HG03442 (cell line): Measurements from ENCODE around the gene CTSZ.
"Not testable (repeated sequence)": the region's sequence is repeated elsewhere in the genome, so short reads cannot be mapped to it uniquely, and the experiment has no call there.

Experiments used
- ATAC-seq: cut with Tn5 transposase; IDR thresholded peaks from one replicate; pipeline ENCODE4 v1.9.1; 2021; ENCODE audit warnings: mild to moderate bottlenecking, moderate library complexity; ENCODE audit not compliant: unreplicated experiment

The CTSZ gene

DNA sequence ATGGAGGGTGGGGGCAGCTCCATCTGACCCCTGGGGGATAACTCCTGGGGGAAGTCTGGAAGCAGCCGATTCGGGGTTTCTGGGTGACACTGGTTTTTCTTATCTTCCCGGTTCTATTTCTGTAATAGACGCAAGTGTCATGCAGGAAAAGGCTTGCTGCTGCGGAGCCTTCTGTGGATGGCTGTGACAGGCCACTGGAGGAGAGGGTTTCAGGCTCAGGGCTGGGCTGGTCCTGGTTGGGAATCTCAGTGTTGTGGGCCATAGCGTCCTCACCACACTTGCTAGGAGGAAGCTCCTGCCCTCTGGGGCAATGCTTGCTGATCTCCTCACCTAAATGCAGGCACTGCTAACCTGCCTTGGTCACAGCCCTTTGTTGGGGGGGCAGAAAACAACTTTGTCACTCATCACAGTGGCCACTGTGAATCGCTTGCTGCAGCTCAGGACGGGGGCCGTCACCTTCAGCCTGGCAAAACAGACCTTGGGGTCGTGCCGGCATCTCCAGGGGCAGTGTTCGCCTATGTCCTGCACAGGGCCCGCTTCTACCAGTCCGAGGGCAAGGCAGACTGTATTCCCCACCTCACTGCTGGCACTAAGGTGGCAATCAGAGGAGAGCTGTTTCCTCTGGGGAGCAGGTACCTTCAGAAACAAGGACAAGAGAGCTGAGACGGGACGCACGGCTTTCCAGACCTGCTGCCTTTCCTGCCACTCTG is 7.8 kb upstream of the CTSZ start:
- no peak for ATAC-seq

DNA sequence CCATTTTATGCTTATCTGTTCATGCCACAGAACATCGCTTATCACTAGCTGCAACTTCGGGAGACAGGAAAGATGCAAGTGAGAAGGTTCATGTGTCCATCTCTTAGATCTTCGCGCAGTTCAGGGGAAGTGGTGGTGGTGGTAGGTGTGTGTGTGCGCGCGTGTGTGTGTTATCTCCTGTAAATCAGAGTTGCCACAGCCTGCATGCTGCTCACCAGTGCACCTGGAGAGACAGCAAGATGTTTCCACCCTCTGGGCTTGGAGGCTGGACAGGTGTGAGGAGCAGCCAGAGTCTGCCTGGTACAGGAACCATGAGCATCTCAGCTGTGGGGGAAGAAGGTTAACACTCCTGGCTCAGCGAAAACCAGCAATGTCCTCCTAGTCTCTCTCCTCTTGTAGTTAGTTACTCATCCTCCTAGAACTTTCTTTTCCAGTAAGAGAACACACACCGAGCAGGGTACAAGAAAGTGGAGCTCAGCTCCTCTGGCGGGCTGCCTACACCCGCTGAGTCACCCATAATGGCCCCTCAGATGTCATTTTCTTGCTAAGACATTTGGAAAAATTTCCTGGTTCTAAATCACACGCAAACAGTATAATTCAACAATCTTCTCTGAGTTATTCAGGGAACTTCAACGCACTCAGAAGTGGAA is 7.0 kb upstream of the CTSZ start:
- no peak for ATAC-seq

DNA sequence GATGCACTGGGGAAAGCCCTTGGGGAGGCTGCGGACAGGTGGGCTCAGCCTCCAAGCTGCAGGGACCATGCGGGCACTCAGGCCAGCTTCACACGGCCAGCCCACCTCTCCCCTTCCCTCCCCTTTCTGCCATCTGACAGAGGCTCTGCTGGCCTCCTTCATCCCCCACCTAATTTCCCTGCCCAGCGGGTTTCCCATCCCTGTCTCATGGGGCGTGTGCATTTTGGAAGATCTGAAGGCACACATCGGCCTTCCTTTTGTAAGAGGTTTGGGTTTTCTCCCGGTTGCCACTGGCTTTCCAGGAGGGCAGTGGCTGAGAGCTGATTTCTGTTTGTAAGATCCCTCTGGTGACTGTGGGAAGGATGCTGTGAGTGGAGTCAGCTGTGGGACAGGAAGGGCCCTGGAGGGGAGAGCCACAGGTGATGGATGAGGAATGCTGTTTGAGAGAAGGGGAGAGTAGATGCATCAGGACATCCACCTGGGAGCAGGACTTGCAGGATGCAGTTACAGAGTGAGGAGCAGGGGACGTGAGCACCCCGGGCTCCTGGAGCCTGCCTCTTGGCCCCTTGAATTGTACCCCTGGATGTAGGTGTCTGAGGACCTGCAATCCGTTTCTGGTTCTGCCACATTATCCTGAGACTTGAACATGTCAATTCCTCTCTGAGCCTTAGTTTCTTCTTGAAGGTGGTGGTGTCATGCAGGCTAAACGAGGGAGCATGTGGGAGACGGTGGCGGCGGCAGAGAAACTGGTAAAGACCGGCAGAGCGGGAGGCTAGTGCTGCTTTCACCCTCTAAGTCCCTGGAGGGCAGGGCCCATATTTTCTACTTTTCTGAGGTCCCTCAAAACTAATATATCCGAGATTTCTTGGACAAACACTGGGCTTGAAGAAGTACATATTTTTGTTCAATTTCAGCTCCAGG is 6.2 kb upstream of the CTSZ start:
- no peak for ATAC-seq

DNA sequence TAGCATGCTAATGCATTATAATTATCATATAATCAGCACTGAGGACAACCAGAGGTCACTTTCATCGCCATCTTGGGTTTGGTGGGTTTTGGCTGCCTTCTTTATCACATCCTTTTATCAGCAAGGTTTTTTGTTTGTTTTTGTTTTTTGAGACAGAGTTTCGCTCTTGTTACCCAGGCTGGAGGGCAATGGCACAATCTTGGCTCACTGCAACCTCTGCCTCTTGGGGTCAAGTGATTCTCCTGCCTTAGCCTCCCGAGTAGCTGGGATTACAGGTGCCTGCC is 4.8 kb upstream of the CTSZ start:
- not testable (repeated sequence) for ATAC-seq

DNA sequence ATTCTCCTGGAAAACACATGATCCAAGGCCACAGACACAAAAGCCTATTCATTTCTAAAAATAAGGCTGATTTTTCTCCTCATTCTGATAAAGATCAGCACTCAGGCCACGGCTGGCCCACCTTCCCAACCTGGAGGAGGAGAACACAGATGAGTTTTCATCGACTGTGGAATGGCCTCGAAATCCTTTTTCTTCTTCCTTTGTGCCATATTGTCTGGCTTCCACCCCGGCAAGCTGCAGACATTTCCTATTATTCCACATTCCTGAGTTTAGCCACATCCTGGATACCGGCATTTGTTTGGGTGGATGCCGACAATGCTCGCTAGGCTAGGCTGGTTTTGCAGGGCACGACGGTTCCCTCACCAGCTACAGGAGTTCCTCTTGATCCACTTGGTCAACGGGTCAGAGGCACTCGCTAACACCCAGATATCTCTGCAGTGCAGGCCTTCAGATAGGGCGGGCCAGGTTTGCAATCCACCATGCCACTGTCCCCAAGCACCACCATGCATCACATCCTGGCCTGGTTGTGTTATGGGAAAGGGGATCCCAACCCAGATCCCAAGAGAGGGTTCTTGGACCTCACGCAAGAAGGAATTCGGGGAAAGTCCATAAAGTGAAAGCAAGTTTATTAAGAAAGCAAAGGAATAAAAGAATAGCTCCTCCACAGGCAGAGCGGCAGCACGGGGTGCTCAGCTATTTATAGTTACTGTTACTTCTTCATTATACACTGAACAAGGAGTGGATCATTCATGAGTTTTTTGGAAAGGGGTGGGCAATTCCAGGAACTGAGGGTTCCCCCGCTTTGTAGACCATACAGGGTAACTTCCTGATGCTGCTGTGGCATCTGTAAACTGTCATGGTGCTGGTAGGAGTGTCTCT is 4.2 kb upstream of the CTSZ start:
- no peak for ATAC-seq

DNA sequence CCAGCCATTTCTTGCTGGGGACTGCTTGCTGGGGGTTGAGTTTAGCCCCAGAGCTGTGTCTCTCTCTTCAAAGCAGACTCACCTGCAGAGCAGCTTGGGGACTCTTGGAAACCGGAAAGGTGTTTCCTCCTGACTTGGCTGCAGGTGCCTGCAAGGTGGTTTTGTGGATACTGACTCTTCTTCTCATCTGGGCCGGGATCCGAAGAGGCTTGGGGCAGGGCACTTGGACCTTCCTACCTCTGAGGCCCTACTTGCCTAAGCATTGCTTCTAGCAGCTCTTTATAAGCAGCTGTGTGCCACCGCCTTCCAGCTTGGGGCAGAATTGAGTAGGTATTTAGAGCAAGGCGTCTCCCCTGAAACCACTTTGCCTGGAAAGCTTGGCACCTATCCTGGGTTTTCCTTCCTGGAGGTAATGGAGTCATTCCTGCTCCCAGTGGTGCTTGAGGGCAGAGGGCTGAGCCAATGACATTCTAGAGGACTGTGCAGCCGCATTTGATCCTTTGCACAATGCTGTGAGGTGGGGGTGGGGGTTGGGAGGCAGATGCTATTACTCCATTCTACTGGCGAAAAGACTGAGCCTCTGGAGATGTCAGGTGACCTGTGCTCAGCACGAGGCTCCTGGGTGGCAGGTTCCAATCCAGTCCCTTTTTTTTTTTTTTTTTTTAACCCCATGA is 3.4 kb upstream of the CTSZ start:
- ATAC-seq: no peak

DNA sequence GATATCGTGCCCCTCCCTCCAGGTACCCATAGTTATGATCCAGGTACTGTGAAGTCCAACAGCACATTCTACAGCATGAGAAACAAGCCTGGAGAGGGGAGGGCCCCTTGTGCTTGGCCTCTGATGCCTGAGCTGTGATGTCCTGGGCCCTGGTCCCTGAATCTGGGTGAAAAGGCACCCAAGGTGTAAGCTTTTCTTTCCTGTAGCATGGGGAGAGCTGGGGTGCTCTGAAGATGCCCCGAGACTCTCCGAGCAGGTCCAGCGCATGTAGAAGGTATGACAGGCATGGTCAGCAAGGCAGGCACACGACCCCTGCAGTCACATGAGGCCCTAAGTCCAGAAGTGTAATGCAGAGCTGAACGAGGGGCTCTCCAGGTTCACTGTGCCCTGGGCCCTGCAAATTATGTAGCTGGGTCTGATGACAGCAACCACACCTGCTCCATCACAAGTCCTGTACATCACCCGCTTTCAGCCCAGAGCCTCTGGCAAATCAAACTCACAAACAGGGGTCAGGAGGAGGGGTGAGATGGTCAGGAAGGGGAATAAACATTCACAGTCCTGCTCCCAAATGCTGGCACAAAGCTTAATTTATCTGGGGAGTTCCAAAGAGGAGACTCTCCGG is 1.8 kb upstream of the CTSZ start:
- ATAC-seq: no peak

DNA sequence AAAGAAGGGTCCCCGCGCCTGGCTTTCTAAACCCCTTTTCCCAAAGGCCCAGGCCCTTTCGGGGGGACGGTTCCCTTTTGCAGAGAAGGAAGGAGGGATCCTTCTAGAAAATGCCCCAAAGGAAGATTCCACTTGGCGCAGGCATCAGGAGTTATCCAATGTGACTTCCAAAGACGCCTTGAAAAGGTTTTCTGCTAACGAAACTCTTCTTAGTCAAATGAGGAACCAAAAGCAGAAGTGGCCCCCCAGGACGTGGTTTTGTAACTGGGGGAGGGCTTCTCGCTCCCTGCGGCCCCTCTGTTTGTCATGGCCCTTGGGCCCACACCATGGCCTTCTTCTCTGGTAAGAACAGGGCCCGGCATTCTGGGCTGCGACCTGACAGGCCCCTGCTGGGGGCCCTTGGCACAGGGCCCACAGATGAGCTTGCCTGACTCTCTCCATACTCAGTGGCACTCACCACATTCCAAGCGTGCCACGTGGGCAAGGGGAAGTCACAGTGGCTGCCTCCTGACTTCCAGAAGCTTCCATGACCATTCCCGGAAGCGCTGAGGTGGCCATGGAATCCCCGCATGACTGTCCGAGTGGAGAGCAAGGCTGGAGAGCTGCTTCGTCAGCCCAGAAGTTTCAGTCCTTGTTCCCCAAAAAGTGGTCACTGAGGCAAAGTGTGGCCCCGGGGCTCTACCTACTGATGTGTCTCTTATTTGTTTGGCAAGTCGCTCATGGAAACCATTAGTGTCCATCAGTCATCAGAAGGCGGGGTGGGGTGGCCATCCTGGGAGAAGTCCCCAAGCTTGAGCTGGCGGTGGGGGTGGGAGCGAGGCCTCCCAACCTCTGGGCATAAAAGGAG is 834 bp upstream of the CTSZ start:
- peak; percentile 28 for ATAC-seq

DNA sequence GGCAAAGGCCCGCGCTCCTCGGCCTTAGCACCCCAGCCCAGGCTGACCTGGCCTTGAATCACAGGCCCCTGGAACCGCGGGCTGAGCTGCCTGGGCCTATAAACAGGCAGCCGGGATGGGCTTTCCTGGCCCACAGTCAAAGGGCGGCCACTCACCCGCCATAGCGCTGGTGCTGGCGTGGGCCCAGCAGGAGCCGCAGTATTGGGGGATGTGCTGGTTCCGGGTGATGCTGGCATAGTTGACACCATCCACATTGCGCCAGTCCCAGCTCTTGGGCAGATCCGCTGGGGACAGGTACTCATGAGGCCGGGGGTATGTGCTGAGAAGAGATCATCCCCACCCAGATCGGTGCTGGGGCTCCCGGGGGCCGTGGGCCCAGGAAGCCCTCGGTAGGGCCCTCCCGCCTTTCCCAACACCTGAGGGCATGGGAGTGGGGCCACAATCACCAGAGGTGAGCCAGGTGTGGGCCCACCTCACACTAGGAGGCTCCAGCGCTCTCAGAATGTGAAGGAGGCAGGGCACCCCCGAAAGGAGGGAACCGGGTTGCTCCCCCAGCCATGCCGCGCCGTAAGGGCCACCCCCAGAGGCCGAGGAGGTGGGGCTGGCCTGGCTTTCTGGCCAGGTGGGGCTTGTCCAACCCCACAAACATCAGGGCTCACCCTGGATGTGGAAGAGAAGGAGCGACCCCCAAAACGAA is 739 bp downstream of the CTSZ start:
- no peak for ATAC-seq

DNA sequence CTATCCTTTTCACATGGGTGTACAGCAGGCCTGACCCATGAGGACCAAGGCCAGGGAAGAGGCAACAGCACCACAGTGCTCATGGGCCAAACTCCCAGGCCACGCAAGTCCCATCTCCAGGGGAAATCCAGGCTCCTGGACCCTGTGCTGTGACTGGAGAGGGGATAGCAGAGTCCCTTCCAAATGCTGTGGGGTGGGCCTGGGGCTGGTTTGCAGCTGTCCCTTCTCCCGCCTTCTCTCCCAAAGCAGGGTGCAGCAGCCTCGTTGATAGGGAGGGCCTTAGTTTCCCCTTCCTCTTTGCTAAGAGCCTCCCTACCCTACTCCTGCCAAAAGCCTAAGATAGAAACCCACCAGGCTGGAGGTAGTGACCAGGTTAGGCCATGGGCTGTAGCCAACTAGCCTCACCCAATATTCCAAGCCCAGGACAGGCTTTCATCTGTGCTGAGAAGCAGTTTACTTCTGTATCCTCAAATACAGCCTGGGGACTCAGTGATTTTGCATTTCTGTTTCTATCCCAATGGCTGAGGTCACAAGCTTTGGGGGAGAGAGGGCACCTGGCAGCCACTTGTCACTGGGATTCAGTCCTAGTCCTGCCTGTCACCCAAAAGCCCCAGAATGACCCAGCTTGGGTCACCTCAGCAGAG is 1.4 kb downstream of the CTSZ start:
- ATAC-seq: no peak

DNA sequence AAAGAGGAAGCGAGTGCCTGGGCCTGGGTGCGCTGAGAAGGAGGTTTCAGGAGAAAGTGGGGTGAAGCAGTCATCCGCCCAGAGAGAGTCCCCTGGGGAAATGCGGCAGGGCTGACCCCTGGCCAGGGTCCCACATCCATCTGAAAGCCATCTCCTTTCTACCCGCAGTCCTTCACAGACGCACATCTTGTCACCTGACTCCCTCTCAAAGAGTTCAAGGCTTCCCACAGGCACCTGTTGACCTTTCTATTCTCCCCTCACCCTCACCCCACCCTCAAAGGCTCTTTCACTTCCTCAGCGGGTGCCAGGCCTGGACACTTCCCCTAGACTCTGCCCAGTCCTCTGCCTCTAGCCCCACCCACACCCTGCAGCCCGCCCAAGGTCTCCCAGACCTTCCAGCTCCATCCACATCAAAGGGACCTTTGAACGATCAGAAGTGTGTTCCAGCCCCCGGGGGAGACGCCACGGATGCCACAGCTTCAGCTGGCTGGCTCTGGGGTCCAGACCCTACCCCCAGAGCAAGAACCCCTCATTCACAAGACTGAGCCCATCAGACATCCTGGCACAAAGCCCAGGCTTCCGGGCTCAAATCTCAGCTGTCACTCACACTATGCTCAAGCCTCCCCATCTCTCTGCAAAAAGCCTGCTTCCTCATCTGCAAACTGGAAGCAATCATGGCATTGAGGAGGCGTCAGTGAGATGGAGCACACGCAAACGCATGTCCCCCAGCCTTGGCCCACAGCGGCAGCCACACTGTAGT is 2.1 kb downstream of the CTSZ start:
- peak; percentile 52 for ATAC-seq

DNA sequence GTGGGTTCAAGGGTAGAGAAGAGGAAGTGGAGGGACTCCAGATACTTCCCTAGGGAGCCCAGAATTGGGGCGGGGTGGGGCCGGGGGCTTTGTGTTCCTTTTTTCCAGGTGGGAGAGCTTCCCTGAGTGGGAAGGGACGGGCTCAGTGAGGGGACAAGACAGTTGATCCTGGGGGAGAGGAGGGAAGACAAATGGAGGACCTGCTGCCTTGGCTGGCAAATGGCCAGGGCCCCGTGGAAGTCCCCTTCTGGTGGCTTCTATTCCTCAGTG is 2.6 kb downstream of the CTSZ start:
- no peak for ATAC-seq

DNA sequence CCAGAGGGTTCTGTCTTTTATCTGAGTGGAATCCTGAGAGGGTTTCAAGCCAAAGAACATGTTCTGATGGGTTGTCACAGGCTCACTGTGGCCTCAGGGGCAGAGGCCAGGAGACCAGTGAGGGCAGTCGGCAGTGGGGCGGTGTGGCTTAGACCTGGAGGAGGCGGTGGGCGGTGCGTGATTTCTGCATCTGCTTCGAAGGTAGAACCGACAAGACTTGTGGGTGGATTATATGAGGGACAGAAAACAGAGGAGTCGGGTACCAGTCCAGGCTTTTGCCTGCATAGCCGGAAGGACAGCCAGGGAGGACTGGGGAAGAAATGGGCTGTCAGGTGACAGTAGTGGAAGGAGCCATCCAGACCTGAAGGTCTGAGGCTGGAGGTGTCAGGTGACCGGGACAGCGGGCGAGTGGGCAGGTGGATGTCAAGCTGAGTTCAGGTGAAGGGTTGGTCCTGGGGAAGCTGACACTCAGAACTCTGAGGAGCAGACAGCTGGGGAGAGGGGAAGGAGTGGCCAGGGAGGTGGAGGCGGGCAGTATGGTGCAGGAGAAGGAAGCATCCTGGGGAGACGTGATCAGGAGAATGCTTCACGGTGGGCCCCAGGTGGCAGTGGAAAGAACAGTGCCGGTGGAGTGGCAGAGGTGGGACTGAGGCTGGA is 3.1 kb downstream of the CTSZ start:
- no peak for ATAC-seq

DNA sequence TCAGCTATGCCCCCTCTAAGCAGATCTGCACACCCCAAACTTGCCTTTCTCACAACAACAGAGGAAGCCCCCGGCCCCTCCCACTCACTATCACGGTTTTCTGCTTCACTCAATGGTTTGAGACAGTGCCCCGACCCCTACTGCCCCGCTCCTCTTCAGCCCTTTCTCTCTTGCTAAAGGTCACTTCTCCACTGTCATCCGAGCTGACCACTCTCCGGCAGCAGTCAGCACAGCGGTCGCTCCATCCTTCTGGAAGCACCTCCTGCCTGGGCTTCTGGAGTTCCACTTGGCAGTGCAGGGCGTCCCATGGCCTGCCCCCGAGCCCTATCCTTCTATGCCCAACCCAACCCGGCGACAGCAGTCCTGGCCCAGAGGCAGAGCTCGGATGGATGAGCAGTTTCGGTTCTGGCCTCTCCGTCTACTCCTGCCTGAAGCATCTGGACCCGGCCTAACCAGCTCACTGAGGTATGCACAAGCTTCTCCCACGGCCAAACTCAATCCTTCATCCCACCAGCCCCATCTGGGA is 4.1 kb downstream of the CTSZ start:
- ATAC-seq: no peak

DNA sequence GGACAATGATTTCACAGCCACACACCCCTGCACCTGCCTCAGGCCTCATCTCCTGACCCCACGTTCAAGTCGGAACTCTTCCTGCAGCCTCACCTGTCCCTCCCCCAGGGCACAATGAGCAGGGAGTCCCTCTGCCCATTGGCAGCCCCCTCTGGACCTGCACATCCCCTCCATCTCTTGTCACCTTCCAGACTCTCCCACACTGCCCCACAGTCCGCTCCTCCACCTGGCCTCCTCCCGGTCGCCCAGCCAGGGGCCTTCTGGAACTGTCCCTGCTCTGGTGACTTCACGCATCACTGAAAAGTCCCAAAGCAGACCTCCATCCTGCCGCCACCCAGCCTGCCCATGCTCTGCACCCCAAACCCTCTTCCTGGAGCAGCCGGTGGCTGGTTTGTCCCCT is 4.7 kb downstream of the CTSZ start:
- ATAC-seq: no peak

DNA sequence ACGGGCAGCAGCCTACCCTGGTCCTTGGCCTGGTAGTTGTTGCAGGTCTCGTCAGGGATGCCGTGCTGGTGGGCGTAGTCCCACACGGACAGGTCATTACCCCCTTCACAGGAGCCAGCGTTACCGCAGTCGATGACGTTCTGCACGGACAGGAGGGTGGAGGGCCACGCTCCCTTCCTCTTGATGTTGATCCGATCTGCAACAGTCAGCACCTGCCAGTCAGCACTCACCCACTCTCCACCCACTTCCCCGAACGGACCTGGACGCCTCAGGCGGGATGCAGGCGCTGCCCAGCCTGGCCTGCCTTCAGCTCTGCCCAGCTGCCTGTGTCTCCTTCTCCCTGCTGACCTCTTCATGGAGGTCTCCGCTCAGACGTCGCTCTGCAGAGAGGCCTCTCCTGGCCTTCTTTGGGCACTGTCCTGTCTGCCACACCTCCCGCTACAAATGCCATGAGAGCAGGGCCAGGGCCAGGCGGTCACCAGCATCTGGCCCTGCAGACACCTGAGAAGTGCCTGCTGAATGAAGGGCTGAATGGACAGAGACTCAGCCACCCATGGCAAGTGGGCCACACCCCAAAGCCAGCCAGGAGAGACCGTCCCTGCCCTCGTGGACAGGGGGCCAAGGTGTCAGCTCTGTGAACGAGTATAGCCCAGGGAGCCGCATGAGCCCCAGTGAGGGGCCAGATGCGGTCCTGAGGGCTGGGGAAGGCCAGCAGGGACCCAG is 5.4 kb downstream of the CTSZ start:
- no peak for ATAC-seq
